GM12875 (cell line): ENCODE measurements around the gene COLEC12.

Experiments used
- H3K4me3 ChIP-seq: one replicate; pipeline ENCODE4 v1.5.1; 2011; ENCODE audit warnings: low read depth, low read length, control low read depth
- TF ChIP-seq, protein P1 (sequence below): IDR thresholded peaks from 2 replicates; pipeline ENCODE4 v1.5.1; 2011; ENCODE audit warnings: low read depth, mild to moderate bottlenecking, control low read depth, inconsistent platforms, low read length, moderate library complexity, borderline replicate concordance; ENCODE audit not compliant: insufficient read depth

The COLEC12 gene

GRCh38 chr18:272650-273049, 227.9 kb downstream of the COLEC12 start:
- H3K4me3 ChIP-seq = no peak overlapping the region
- TF ChIP-seq, protein P1, sequence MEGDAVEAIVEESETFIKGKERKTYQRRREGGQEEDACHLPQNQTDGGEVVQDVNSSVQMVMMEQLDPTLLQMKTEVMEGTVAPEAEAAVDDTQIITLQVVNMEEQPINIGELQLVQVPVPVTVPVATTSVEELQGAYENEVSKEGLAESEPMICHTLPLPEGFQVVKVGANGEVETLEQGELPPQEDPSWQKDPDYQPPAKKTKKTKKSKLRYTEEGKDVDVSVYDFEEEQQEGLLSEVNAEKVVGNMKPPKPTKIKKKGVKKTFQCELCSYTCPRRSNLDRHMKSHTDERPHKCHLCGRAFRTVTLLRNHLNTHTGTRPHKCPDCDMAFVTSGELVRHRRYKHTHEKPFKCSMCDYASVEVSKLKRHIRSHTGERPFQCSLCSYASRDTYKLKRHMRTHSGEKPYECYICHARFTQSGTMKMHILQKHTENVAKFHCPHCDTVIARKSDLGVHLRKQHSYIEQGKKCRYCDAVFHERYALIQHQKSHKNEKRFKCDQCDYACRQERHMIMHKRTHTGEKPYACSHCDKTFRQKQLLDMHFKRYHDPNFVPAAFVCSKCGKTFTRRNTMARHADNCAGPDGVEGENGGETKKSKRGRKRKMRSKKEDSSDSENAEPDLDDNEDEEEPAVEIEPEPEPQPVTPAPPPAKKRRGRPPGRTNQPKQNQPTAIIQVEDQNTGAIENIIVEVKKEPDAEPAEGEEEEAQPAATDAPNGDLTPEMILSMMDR = no peak

GRCh38 chr18:269480-270095, 230.9 kb downstream of the COLEC12 start:
- no peak overlapping the region for H3K4me3 ChIP-seq
- TF ChIP-seq, protein P1 = no peak

DNA sequence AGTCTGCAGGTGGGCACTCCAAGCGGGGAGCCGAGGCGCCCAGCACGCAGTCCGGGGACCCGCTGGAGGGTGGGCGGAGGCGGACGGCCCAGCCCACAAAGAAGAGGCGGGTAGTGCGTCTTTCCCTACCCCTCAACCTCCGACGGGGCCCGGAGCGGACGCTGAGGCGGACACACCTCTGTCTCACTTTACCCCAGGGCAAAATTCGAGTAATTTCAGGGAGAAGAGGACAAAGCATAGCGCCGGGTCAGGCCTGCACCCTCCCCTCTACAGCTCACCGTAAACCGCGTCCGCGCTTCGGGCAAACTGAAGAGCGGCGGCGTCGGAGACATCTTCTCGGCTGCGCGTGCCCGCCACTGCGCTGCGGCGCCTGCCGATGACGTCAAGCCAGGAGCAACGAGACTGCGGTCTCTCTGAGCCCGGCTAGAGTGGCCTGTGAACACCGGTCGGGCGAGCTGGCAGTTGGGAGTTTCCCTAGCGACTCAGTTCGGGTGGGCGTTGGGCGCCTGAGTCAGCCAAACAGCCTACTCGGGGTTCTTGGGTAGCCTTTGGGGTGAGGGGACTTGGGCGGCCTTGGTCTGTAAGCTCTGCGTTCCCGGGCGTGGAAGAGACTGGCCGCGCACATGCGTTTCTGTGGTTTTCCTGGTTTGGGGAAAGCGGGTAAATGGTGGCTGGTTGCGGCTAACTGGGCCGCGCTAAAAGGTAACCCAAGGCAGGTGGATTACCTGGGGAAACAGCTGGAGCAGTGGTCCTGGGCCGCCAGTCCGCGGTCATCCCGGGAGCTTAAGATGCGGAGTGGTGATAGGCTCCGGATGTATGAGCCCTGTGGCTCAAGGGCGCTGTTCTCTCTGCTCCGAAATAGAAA, 232.6 kb downstream of the COLEC12 start, which contains the start of gene THOC1:
THOC1 (minus strand) TSS at position 360 of the 865 bp plus-strand sequence; CDS start at position 332, 28 bp downstream.
- TF ChIP-seq, protein P1 = no peak
- peak within 1 kb of the TSS; percentile 85 for H3K4me3 ChIP-seq

DNA sequence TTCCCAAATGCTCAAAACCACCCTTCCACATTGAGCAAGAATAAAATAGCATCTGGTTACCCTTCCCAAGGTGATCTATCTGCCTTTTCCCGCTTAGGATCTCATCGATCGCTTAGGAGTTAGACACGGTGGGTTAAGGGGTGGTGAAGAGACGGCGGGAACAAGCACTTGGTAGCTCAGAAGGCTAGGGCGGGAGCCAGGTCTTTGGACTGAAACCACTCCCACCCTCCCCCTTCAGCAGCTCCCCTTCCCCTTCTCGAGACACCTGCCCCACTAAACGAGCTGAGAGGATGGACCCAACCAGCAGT, 233.2 kb downstream of the COLEC12 start:
- TF ChIP-seq, protein P1 = no peak
- peak overlapping the region; percentile 85 for H3K4me3 ChIP-seq
